ENCODE results near the gene SIX5. TPM values are rescaled to one million over a fixed set of nuclear protein-coding genes. Genes with fewer than 3 reads are reported as not detected.

SIX5 gene
- total and polyA plus RNA-seq, 9 of the 15 experiments (the other 6 are each of a cell fraction or from before 2014, with no cell fraction given) = 1.4 to 17.2 (median 7.4) TPM; not detected in 2

- TF ChIP-seq MLX (CRISPR knock-in tag; conservative IDR thresholded peaks at IDR 0.05) = no peak
- TF ChIP-seq CTCFL (IDR thresholded peaks at IDR 0.05; ENCODE audit: borderline replicate concordance, insufficient read depth, low read depth, low read length, poor library complexity, severe bottlenecking) = peak; percentile 89
- TF ChIP-seq STAT5B (CRISPR knock-in tag; IDR thresholded peaks at IDR 0.05) = no peak
- no peak for TF ChIP-seq CLOCK (CRISPR knock-in tag; IDR thresholded peaks at IDR 0.05; ENCODE audit: borderline replicate concordance)
- no peak for TF ChIP-seq ZNF324 (CRISPR knock-in tag; IDR thresholded peaks at IDR 0.05)
- 0 out of 2 replicates have a peak, but pooled peaks have one; percentile 17 for TF ChIP-seq NFIC (IDR thresholded peaks at IDR 0.05)
- TF ChIP-seq TCF15 (CRISPR knock-in tag; IDR thresholded peaks at IDR 0.05) = no peak
- peak; percentile 71 for TF ChIP-seq SMAD4 (CRISPR knock-in tag; conservative IDR thresholded peaks at IDR 0.05)
- TF ChIP-seq ZBED1 (IDR thresholded peaks at IDR 0.05) = no peak
- TF ChIP-seq NCOA6 (IDR thresholded peaks at IDR 0.05) = no peak
- TF ChIP-seq PBX2 (CRISPR knock-in tag; IDR thresholded peaks at IDR 0.05; ENCODE audit: low read depth) = no peak; the same call in 1 of the 2 replicates
- TF ChIP-seq PBX2 (tag; conservative IDR thresholded peaks at IDR 0.05; ENCODE audit: low read depth) = no peak
- no peak for TF ChIP-seq ZNF280B (CRISPR knock-in tag; IDR thresholded peaks at IDR 0.05)
- peak; percentile 57; the same call in 1 of the 2 replicates for TF ChIP-seq IRF2 (CRISPR knock-in tag; IDR thresholded peaks at IDR 0.05)
- TF ChIP-seq ETS2 (tag; IDR thresholded peaks at IDR 0.05; ENCODE audit: borderline replicate concordance, poor library complexity, severe bottlenecking) = no peak
- TF ChIP-seq ZNF77 (CRISPR knock-in tag; IDR thresholded peaks at IDR 0.05) = no peak
Observed at GRCh38 chr19:45770192-45771101, 1.4 kb upstream of the SIX5 start (continued).
